Transverse colon (tissue), 4 donors: Measurements from ENCODE around the gene FAM114A2.

Experiments
- CTCF ChIP-seq, 5 experiments: fragments of 200-600 bp in 3 of 5; fragments of 450-650 bp in 2 of 5; sonication (generic) in 3 of 5; IDR thresholded peaks; 1 replicate in 2 of 5; 2 replicates in 3 of 5; pipeline ENCODE4 v1.5.1; 2016 to 2017; ENCODE audit warnings: antibody characterized with exemption in 5 of 5, inconsistent platforms in 3 of 5, mild to moderate bottlenecking in 2 of 5, moderate library complexity in 1 of 5
- EP300 ChIP-seq: sonication (generic); formaldehyde crosslinking; IDR thresholded peaks from one replicate; pipeline ENCODE4 v1.6.1; 2017; ENCODE audit warnings: antibody characterized with exemption, low read depth
- POLR2AphosphoS5 ChIP-seq, 3 donors: sonication (generic); formaldehyde crosslinking; IDR thresholded peaks; one replicate each; pipeline ENCODE4 v1.6.1; 2016; ENCODE audit warnings: antibody characterized with exemption in 3 of 3

GRCh38 chr5:154015071-154015693 lies 23.5 kb downstream of the FAM114A2 start:
- TF ChIP-seq EP300 (no peak), POLR2AphosphoS5 (IDR thresholded peaks at IDR 0.05) (no peak), CTCF (IDR thresholded peaks at IDR 0.05) (no peak)
